NCI-H2107 treated with DMSO at 0.1 percent for 48 hours (cell line): ENCODE results near the gene BEST1.
"Not testable (repeated sequence)": the region's sequence is repeated elsewhere in the genome, so short reads cannot be mapped to it uniquely, and the experiment has no call there.

Experiments
- DNase-seq: peaks from one replicate; lab custom pipeline; 2025; ENCODE audit not compliant: unreplicated experiment; lab: John Stamatoyannopoulos, UW

BEST1 gene

DNA sequence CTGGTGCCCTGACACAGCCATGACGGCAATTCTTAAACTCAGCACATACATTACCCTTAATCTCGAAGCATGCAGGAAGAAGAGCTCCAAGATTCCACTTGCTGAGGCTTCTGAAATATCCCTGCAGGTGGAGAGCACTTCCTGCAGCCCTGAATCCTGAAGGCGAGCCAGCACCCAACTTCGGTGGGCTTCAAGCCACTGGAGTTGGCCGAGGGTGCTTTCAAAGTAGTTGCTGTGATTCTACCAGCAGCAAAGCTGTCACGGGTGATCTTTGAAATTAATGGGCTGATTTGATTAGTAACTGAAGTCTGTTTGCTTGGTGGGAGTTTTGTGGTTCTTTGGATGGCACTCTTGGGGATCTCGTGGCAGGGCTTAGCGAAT lies 26.3 kb downstream of the BEST1 start:
- no peak for DNase-seq

DNA sequence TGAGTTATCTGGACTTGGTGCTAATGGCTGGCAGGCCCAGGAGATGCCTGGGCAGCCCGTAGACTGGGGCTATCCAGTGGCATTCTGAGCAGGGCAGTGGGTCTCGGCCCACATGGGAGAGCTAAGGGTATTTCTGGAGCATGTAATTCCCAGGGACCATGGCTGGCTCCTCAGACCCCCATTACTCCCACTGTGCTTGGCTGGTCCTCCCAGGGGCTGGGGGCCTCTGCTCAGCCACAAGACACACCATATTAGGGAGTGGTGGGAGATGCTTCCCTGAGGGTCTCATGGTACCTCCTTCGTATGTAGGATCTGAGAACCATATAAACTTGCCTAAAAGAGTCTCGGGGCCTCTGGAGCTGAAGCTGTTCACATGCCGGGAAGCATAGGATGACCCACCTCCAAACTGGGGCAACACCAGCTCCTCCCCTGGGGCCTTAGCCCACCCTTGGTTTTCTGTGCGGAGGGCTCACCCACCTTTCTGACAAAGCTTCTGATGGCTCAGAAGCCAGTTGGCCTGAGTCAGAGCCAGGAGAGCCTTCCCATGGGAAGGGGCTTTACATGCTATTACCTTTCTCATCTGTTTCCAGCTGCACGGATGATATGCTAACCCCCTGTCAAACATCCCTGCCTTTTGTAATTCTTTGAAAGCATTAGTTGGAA lies 26.8 kb downstream of the BEST1 start:
- DNase-seq: no peak

DNA sequence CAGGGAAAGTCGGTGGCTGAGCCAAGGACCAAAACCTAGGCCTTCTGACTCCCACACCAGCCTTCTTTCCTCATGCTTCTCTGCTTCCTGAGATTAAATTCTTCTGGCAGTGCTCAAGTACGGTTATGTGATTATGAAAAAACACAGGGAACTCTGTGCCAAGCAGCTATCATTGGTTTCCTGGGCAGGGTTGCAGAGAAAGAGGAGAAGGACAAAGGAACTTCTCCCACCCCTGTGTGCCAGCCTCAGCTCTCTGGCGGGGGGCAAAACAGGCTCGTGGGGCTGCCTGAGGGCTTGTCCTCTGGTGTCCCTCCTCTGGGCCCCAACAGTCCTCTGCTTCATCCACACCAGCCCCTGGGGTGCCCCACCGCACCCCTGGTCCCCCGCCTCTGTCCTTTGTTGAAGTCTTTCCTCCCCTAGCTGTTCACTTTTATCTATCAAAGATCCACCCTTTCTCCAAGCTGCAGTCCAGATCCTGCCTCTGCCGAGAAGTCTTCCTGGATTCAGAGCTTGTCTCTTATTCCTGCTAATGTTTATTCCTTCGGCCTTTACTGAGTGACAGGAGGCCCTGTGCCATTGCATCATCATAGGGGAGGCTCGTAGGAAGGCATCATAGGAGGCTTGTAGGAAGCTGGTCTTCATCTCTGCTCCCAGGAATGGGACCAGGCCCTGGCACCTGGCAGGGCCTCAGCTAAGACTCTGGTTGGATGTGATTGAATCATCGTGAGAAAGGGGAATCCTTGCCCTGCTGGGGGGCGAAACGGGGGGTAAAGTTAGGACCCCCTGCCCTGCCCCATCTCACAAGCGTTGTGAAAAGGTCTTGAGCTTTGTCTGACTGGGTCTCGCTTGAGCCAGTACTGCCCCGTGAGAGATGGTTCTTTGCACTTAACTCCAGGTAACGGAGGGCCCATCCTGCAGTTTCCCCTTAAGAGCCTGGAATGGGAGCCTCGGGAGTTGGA lies 28.8 kb downstream of the BEST1 start:
- DNase-seq: no peak

DNA sequence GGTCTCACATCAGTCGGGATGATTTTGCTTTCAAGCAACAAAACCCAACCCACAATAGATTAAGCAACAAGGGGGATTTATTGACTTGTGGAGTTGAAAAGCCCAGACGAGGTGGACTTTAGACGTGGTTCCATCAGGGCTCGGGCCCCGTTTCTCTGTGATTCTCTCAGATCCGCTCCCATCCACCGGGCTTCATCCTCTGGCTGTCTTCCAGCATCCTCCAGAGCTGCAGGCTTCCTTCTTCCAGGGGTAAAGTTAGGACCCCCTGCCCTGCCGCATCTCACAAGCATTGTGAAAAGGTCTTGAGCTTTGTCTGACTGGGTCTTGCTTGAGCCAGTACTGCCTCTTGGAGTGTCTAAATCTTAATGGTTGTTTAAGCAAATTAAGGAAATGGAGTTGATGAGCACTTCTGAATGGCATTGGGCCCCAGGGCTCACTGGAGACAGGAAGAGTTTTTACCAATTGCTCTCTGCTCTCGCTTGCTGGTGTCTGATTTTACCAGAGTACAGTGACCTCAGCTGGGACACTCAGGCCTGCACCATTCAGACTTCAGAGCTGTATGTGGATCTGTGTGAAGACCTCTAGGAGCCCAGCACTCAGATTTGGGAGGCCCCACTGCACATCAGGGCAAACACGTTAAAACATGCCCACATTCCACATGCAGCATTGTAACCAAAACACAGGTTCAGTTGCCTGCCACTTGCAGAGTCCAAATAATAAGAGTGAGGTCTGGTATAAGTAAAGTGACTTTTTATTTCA lies 30.8 kb downstream of the BEST1 start:
- DNase-seq: no peak

GRCh38 chr11:61983419-61983818 lies 33.3 kb downstream of the BEST1 start:
- DNase-seq: no peak

- DNase-seq: no peak
These were observed 35.7 kb downstream of the BEST1 start for GRCh38 chr11:61985869-61986268.

GRCh38 chr11:61994981-61995380 lies 44.8 kb downstream of the BEST1 start:
- no peak for DNase-seq

DNA sequence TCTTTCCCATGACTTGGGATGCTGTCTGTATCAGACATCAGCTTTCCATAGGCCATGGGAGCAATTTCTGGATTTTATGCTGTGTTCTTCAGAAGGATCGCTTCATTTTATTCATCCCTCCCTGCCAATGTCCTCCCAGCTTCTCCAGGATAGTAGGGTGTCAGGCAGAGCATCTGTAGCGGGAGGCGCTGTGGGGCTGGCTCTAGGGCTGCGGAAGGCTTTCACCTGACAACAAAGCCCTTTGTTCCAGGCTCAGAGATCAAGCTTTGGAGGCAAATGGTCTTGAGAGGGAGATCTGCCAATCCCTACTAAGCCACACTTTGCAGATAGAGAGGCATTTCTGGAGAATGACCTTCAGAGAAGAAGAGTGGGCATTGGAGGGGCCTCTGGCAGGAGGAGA lies 46.8 kb downstream of the BEST1 start:
- no peak for DNase-seq

GRCh38 chr11:61999141-61999975 lies 49.2 kb downstream of the BEST1 start:
- no peak for DNase-seq

GRCh38 chr11:62000539-62001446 lies 50.6 kb downstream of the BEST1 start:
- DNase-seq: no peak

- no peak for DNase-seq
These were observed 51.5 kb downstream of the BEST1 start for GRCh38 chr11:62001450-62002191.

DNA sequence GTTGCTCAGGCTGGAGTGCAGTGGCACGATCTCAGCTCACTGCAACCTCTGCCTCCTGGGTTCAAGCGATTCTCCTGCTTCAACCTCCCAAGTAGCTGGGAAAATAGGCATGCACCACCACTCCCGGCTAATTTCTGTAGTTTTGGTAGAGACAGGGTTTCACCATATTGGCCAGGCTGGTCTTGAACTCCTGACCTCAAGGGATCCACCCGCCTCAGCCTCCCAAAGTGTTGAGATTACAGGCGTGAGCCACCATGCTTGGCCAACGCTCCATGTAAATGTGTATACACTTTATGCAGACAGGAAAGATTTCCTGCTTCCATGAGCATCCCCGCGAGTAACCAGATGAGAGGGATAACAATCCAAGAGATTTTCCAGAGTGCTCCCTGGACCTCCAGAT lies 52.1 kb downstream of the BEST1 start:
- not testable (repeated sequence) for DNase-seq

DNA sequence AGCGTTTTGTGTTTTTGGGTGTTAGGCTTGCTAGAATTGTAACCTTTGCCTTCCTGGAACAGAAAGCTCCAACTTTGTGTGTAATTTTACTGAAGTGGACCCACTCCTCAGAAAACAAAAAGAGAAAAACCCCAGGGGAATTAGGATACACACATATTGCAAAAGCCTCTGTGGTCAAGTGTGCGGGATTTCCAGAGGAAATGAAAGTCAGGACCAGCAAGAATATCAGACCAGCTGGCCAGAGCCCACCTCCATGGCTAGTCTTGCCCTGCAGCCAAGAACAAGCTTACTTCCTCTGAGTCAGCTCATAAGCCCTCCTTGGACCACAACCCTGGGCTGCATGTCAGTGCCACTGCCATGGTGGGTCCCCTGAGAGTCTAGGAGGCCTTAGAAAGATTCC lies 54.3 kb downstream of the BEST1 start:
- no peak for DNase-seq

DNA sequence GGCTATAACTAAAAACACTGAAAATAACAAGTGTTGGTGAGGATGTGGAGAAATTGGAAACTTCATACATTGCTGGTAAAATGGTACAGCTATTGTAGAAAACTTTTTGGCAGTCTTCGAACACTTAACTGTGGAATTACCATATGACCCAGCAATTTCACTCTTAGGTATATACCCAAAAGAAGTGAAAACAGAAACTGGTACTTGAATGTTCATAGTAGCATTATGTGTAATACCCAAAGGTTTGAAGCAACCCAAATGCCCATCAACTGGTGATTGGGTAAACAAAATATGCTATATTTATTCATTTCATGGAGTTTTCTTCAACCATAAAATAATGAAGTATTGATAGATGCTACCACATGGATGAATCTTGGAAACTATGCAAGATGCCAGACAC lies 58.0 kb downstream of the BEST1 start:
- DNase-seq: no peak

DNA sequence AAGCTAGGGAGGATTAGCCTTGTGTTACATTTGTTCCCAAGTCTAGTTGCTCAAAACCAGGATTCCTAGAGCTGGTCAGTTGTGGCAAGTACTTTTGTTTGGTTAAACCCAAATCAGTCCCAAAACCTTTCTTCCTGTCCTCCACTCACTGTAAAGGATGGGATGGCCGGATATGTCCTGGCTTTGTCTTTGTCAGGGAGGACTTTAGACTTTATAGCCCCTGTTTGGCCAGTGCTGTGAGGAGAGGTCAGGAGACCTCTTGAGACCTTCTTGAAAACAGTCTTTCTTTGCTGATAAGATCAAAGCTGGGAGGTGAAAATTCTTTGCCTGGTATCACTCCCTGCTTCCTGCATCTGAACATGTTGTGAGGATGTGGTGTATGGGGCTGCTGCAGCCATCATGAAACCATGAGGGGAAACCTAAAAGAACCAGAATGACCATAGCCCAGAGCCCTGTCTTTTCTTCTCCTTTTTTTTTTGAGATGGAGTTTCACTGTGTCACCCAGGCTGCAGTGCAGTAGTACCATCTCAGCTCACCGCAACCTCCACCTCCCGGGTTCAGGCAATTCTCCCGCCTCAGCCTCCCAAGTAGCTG lies 60.9 kb downstream of the BEST1 start:
- DNase-seq: no peak

- DNase-seq: no peak
These were observed 61.7 kb downstream of the BEST1 start for GRCh38 chr11:62011881-62012280.

DNA sequence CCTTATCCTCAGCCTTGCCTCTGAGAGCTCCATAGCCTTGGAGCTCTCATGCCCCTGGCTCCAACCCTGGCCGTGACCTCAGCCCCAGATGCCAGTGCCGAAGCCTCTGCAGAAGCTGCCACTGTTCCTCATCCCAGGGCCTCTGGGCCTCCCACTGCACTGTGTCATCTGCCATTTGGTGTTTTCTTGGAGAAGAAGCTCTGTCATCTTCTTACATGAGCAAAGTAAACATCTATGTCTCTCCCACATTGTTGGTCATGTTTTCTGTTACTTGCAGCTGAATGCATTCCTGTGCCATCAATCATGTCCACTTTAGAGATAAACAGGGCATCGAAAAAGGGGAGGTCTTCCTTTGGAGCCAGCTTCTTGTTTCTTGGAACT lies 62.3 kb downstream of the BEST1 start:
- no peak for DNase-seq

- no peak for DNase-seq
These were observed 62.8 kb downstream of the BEST1 start for GRCh38 chr11:62012832-62013461.
